ENCODE data around the gene CNTRL.
"Not testable (repeated sequence)": the region's sequence is repeated elsewhere in the genome, so short reads cannot be mapped to it uniquely, and the experiment has no call there.

Gene CNTRL, protein sequence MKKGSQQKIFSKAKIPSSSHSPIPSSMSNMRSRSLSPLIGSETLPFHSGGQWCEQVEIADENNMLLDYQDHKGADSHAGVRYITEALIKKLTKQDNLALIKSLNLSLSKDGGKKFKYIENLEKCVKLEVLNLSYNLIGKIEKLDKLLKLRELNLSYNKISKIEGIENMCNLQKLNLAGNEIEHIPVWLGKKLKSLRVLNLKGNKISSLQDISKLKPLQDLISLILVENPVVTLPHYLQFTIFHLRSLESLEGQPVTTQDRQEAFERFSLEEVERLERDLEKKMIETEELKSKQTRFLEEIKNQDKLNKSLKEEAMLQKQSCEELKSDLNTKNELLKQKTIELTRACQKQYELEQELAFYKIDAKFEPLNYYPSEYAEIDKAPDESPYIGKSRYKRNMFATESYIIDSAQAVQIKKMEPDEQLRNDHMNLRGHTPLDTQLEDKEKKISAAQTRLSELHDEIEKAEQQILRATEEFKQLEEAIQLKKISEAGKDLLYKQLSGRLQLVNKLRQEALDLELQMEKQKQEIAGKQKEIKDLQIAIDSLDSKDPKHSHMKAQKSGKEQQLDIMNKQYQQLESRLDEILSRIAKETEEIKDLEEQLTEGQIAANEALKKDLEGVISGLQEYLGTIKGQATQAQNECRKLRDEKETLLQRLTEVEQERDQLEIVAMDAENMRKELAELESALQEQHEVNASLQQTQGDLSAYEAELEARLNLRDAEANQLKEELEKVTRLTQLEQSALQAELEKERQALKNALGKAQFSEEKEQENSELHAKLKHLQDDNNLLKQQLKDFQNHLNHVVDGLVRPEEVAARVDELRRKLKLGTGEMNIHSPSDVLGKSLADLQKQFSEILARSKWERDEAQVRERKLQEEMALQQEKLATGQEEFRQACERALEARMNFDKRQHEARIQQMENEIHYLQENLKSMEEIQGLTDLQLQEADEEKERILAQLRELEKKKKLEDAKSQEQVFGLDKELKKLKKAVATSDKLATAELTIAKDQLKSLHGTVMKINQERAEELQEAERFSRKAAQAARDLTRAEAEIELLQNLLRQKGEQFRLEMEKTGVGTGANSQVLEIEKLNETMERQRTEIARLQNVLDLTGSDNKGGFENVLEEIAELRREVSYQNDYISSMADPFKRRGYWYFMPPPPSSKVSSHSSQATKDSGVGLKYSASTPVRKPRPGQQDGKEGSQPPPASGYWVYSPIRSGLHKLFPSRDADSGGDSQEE (N-terminal part only)

DNA sequence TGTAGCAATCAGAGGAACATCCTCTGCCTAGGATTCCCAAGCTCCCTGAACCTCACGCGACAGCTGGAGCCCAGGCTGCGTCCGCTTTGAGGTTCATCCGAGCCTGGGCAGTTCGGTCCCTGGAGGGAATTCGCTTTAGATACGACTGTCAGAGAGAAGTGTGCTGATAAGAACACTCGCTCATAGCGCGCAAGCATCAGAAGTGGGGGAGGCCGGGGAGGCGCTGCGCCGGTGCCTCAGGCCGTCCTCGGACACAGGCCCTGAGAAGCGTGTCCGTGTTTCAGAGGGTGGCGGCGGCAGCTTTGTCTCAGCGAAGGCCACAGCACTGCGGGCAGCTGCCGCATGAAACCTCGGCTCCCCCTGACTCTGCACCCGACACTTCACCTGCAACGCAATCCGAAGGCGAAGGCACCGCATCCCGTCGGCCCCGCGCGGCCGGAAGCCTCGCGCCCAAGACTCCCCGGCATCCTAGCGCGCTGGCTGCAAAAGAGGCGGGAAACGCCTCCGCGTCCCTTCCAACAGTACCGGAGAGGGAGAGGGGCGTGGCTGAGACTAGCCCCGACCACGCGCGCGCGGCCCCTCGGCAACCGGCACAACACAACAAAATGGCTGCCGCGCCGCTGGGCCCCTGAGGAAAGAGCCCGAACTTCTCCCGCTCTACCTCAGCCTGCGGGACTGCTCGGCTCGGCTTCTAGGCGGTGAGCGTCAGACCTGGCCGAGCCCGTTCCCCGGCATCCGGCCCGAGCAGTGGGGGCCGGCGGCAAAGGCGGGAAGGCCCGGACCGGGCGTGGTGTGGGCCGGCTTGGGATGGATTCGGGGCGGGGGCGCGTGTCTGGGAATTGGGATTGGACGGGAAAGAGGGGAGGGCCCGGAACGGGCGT lies at the start of gene CNTRL:
TSS of gene CNTRL (plus strand) at position 586 of the 881 bp plus-strand sequence. CDS start 13,372 bp downstream, outside the sequence.
- peak; percentile 88 for DNase-seq

DNA sequence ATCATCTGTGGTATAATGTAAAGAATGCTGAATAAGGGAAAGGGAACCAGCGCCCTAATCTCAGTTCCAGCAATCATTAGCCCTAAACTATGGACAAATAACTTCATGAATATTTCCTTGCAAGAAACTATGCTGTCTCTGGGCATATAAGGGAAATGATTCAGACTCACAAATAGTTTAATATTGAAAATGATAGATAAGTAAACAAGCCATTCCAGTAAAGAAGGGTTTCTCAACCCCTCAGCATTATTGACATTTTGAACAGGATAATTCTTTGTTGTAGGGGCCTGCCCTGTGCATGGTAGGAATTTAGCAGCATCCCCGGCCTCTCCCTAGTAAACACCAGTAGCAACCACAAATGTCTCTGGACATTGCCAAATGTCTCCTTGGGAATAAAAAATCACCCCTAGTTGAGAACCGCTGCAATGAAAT lies 48.5 kb upstream of the CNTRL start:
- DNase-seq: no peak

DNA sequence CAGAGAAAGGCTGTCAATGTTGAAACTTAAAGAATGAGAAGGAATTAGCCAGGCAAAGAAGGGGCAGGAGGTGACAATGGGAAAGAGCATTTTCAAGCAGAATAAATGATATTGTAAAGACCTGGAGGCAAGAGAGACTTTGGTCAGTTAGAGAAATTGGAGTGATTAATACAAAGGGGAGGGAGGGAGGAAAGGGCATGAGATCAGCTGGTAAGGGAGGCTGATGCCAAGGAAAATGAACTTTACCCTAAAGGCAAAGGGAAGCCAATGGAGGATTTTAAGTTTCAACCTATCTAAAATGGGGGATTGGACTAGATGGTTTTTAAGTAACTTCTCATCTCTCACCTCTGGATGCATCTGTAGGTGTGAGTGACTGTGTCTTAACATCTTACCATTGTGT lies 48.0 kb upstream of the CNTRL start:
- no peak for DNase-seq

DNA sequence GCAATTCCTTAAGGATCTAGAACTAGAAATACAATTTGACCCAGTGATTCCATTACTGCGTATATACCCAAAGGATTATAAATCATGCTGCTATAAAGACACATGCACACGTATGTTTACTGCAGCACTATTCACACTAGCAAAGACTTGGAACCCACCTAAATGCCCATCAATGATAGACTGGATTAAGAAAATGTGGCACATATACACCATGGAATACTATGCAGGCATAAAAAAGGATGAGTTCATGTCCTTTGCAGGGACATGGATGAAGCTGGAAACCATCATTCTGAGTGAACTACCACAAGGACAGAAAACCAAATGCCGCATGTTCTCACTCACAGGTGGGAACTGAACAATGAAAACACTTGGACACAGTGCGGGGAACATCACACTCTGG lies 46.5 kb upstream of the CNTRL start:
- not testable (repeated sequence) for DNase-seq

DNA sequence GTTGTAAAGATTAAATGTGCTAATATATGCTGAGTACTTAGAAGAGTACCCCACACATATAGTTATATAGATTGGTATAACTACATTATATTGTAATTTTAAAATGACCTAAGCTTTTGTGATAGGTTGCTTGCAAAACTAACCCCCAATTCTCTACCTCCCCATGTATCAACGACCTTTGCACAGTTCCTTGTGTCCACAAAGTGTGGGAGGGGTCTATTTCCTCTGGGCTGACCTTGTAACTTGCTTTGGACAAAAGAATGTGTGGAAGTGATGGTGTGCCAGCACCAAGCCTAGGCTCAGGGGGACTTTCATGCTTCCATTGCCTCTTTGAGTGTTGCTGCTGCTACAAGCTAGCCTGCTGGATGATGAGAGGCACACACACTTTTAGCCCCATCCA lies 45.3 kb upstream of the CNTRL start:
- no peak for DNase-seq

DNA sequence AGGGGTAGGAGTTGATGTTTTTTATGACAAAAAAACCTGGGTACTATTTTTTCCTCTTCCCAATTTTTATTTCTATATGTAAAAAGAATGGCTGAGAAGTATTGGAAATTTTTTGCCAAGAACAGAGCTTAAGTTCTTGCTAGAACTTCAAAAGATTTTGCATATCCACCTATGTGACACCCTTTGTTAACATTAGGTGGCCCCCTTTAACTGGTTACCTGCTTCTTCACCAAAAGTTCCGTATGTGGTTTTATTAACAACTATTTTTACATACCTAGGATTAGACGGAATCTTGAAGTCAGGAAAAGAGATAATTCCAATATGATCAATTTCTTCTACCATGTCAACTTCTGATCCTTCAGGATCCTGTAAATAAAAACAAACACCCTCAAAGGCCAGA lies 40.2 kb upstream of the CNTRL start:
- DNase-seq: no peak

DNA sequence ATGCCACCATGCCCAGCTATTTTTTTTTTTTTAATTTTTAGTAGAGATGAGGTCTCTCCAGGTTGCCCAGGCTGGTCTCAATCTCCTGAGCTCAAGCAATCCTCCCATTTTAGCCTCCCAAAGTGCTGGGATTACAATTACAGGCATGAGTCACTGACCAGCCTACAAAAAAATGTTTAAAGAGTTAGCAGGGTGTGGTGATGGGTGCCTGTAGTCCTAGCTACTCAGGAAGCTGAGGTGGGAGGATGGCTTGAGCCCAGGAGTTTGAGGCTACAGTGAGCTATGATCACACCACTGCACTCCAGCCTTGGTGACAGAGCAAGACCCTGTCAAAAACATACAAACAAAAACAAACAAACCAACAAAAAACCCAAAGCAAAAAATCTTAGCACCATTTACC lies 39.0 kb upstream of the CNTRL start:
- DNase-seq: not testable (repeated sequence)

DNA sequence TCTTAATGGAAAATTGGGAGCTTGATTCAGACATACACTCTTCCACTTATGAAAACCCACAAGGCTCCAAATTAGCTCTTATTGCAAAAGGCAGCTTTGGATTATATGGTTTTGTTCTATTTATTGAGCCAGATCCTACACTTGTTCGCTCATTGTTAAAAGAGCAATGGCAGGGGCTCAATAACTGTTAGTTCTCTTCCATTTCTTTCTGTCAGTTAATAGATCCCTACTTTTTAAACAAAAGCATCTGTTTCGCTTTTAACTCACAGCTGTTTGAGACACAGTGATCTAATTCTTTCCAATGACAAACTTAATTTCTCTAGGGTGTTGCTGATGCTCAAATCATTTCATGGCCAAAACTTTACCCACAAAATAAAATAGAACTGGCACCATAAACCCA lies 36.4 kb upstream of the CNTRL start:
- DNase-seq: no peak

DNA sequence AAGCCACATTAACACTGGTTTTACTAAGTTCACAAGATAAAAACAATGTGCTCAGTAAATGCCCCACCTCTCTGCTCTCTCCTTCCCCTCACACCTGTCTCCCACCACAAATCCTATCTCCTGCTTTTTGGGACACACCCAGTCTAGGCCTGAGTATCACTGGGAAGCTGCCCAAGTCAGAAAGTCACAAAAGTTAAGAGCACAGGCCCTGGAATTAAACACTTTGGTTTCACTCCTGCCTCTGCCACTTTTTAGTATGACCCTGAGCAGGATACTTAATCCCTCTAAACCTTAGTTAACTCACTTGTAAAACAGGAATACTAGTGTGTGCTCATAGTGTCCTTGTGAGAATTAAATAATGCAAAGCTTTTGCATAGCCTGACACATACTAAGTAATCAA lies 36.0 kb upstream of the CNTRL start:
- DNase-seq: no peak

DNA sequence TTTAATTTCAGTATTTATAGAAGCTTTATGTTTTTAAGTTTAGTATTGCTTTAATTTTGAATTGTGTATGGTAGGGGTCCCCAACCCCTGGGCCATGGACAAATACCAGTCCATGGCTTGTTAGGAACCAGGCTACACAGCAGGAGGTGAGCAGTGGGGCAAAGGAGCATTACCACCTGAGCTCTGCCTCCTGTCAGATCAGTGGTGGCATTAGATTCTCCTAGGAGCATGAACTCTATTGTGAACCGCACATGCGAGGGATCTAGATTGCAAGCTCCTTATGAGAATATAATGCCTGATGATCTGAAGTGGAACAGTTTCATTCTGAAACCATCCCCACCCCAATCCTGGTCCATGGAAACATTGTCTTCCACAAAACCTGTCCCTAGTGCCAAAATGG lies 26.6 kb upstream of the CNTRL start:
- DNase-seq: no peak

DNA sequence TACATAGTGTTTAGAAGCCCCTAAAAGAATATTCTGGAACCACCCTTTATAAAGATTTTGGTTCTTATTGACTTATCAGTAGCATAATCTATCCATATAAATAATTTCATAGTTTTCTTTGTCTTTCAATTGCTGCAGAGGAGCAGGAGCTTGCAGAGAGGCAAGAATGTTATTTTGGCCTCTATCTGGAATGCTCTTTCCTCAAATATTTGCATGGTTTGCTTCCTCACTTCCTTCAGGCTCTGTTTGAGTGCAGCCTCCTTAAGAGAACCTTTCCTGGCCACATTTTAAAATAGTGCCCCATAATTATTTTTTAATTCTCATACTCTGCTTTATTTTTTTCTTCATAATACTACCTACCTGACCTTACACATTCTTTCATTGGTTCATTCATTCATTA lies 26.1 kb upstream of the CNTRL start:
- no peak for DNase-seq

DNA sequence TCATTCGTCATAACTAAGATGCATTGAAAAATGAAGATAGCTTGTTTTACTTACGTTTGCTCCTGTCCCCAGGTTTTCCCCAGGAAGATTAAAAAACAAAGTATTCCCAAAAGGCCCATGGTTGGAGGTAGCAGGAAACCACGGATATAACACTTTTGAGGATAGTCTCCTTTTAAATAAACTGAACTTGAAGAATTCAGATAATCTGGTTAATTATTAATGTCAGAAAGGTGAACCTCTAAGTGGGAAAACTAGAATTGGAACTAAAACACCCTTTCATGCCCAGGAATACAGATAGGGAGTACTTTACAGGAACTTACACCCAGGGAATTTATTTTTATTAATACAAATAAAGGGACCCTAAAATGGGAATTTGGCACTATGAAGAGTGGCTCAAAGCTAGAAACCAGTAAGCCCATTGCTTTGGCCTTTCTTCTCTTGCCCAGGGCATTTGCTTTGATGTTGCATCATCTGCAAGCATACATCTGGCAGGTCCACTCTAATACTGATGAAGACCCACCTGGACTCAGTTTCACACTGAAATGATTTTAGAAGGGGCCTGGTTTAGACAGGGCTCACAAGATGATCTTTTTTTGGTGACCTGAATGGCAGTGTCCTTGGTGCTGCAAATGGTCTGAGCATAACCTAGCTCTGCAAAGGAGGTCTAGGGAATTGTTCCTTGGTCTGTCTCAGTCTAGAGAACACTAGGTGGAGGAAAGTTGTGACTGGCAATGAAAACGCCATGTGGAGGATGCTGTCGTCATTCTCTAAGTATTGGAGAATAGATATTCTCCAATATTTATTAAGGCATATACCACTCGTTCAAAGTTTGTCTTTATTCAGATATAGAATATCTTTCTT lies 24.4 kb upstream of the CNTRL start, which contains the start of gene C5:
TSS of gene C5 (minus strand) at position 148 of the 861 bp plus-strand sequence. CDS start at position 119, 29 bp downstream.
- no peak for DNase-seq

DNA sequence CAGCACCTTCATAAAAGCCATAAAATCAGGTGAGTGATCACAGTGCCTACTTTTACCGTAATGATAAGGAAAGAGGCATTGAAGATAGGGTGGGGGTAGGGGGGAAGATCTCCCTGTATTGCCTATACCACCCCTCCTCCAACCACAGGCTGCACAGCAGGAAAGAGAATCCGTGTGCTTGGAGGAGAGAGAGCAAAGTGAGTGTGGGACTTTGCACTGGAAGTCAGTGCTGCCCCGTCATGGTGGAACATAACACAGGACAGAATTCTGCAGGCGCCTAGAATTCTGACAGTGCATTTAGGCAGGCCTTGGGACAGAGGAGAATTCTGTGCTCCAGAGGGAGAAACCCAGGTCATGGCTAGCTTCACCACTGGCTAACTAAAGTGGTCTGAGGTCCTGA lies 21.2 kb upstream of the CNTRL start:
- DNase-seq: no peak

DNA sequence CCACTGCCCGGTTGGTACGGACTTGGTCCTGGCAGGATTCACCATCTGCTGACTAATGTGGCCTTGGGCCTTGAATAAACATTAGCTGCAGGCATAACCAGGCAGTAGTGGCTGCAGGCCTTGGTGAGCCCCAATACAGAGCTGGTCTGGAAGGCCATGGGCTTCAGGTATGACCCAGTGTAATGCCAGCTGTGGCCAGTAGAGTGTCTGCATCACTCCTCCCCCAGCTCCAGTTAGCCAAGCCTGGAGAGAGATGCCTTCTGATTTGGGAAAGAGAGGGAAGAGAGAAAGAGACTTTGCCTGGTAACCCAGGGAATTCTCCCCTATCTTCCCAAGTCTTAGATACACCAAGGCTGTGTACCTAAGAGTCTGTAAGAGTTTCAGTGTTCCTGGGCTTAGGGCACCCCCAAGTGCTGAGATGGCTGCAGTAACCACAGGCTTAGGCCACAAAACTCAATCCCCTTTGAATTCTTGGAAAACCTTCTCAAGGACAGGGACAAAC lies 19.1 kb upstream of the CNTRL start:
- no peak for DNase-seq

DNA sequence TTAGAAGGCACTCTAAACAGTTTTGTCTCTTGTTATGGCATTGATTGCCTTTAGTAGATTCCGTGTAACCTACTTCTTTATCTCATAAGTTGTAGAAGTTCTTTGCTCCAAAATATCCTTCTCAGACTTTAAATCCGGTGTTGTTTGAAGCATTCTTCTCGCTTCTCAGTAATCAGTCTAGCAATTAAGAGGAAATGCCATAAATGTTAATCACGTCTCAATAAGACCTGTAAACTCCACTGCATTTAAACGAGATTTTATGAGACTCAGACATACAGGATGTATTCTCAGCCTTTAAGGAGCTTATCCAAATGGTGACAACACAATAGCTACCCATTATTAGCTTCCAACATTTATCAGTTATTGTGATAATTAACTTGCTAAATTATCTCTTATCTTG lies 16.9 kb upstream of the CNTRL start:
- no peak for DNase-seq

DNA sequence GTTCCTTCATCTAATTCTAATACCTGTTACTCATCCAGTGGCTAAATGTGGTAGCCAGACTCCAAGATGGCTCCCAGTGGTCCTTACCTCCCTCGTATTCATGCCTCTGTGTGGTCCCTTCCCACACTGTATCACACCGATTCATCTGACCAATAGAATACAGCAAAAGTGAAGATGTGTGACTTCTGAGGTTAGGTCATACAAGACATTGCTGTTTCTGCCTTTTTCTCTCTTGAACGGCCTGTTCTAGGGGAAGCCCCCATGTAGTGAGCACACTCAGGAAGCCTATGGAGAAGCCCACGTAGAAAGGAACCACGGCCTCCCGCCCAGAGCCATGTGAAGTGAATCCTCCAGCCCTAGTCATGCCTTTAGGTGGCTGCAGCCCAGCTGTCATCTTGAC lies 15.2 kb upstream of the CNTRL start:
- DNase-seq: no peak

DNA sequence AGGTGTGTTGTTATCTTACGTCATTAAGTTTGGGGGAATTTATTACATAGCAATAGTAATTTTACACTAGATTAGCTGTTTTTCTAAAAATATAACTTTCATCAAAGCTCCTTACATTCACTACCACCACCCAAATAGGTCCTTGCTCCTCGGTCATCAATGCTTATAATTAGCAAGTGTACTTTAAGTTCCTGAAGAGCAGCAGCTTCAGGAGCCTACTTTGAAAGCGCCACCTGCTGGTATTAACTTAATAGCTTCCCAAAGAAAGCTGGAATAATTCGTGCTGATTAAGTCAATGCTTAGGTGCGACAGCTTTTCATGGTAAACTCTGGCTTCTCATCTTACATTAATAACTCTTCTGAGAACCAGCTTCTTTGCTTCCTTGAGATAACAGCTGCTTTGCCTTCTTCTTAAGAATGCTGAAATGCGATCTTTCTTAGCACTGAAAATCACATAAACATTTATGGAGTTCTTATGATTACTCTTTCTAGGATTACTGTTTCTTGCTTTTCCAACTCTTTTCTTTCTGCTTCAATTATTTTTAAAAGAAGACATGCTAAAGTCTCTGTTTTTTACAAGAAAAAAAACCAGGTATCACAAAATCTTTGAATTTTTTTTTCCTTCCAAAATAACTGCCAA lies 14.6 kb upstream of the CNTRL start:
- peak; percentile 30 for DNase-seq

DNA sequence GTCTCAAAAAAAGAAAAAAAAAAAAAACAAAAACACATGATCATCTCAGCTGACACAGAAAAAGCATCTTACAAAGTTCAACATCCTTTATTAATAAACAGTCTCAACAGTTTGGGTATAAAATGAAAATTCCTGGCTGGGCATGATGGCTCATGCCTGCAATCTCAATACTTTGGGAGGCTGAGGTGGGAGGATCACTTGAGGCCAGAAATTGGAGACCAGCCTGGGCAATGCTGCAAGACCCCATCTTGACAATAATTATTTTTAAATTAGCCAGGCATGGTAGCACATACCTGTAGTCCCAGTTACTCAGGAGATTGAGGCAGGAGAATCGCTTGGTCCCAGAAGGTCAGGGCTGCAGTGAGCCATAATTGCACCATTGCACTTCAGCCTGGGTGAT lies 7.9 kb upstream of the CNTRL start:
- DNase-seq: no peak

DNA sequence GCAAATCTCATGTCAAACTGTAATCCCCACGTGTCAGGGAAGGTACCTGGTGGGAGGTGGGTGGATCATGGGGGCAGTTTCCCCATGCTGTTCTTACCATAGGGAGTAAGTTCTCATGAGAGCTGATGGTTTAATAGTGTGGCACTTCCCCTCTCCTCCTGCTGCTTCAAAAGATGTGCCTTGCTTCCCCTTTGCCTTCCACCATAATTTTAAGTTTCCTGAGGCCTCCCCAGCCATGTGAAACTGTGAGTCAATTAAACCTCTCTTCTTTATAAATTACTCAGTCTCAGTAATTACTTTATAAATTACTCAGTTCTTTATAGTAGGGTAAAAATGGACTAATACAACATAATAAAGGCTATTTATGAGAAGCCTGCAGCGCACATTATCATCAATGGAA lies 7.1 kb upstream of the CNTRL start:
- no peak for DNase-seq

DNA sequence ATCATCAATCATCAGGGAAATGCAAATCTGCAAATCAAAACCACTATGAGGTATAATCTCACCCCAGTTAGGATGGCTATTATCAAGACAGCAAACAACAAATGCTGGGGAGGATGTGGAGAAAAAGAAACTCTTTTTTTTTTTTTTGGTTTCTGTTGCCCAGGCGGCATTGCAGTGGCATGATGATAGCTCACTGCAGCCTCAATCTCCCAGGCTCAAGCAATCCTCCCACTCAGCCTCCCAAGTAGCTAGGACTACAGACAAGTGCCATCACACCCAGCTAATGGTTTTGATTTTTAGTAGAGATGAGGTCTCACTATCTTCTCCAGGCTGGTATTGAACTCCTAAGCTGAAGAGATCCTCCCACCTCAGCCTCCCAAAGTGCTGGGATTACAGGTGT lies 5.4 kb upstream of the CNTRL start:
- DNase-seq: no peak
